SK-N-MC (cell line): ENCODE results near the gene EFHB.
"Not testable (repeated sequence)": the region's sequence is repeated elsewhere in the genome, so short reads cannot be mapped to it uniquely, and the experiment has no call there.

Source experiments
- DNase-seq: peaks from one replicate; pipeline ENCODE4 v3.0.0-alpha.2; 2011; ENCODE audit warnings: low read depth, low spot score
- H3K27ac ChIP-seq: fragments of 200-600 bp; sonication (generic); 2 replicates; pipeline ENCODE4 v1.5.1; 2016; ENCODE audit warnings: mixed run types
- H3K36me3 ChIP-seq: fragments of 200-600 bp; sonication (generic); 2 replicates; pipeline ENCODE4 v1.6.1; 2017; ENCODE audit warnings: antibody characterized with exemption, low read length, mixed read lengths; ENCODE audit not compliant: insufficient read depth
- H3K4me3 ChIP-seq: fragments of 200-600 bp; sonication (generic); 2 replicates; pipeline ENCODE4 v1.5.1; 2016
- H3K9ac ChIP-seq: fragments of 200-600 bp; sonication (generic); 2 replicates; pipeline ENCODE4 v1.8.0; 2017; ENCODE audit warnings: mixed run types, mixed read lengths; ENCODE audit not compliant: insufficient read length
- H3K9me3 ChIP-seq: fragments of 200-600 bp; sonication (generic); 2 replicates; pipeline ENCODE4 v1.6.1; 2017; ENCODE audit warnings: low read depth, mild to moderate bottlenecking, antibody characterized with exemption, low read length, moderate library complexity, mixed read lengths
- EZH2 ChIP-seq: fragments of 200-600 bp; sonication (generic); IDR thresholded peaks from one replicate; pipeline ENCODE4 v1.6.1; 2017; ENCODE audit warnings: antibody characterized with exemption
- FOXP2 ChIP-seq: optimal IDR thresholded peaks from 2 replicates; pipeline ENCODE3; 2011; ENCODE audit warnings: mild to moderate bottlenecking, moderate library complexity; ENCODE audit not compliant: insufficient read depth; ENCODE audit errors: extremely low read length, control extremely low read depth
- POLR2AphosphoS5 ChIP-seq: IDR thresholded peaks from 2 replicates; pipeline ENCODE4 v1.6.1; 2012; ENCODE audit warnings: mild to moderate bottlenecking, low read depth, low read length, borderline replicate concordance

EFHB gene, protein sequence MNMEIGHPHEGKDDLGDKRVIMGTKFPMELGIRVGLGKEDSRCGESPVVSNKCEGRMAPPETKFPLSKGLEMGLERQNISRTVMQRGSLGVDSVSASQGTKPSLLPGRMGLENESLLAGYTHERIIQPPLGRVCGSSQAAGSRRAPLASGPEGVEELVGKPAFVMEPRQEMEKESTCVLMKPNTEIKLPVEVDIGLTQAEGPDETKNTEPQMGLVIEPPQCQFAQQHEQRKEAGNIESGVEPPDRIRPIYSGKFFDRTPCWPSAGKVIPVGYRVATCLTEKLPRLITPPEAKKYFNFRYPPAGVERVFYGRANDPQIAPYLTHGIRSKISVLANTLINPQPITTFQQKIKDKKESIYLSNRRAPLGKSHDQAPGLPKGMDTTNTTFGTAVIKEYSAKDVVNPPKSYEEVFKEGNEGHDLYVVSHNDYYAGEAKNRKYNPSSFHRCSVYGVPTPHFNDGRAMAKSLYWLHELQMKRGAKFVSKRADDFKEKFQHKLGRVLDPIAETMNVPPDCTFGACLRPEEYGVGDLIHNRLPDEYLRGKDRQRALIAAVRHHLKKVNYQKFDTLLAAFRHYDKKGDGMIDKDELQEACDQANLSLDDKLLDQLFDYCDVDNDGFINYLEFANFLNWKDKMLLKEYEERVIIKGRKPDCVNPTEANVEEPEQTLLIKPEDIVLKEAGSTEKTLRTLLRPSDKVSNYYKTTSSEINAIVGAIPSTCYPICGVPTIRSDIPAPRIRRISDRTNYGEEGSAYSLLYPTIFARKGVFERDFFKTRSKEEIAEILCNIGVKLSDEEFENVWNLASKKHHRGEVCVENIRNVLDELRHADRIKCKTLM

DNA sequence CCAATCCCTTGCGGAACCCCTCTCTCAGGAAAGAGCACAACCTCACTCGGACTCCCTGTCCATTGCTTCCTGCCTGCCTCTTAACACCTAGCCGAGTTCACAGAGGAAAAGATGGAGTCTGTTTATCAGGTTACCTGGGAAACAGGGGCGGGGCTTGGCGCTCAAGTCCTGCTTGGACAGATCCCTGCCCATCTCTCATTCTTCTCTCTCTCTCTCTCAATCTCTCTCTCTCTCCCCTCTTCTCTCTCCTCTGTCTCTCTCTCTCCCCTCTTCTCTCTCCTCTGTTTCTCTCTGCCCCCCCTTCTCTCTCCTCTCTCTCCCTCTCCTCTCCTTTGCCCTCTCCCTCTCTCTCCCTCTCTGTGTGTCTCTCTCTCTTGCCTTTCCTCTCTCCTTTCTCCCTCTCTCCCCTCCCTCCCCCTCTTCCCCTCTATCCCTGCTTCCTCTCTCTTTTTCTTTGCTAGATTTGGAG lies at the start of gene EFHB:
TSS of gene EFHB (minus strand) at position 120 of the 469 bp plus-strand sequence. CDS start 199 bp downstream, outside the sequence.
- H3K4me3 ChIP-seq = no peak within 1 kb of the TSS
- no peak within 1 kb of the TSS for H3K9ac ChIP-seq
- no peak within 1 kb of the TSS for H3K27ac ChIP-seq
- H3K9me3 ChIP-seq = no peaks in the 10 kb centered on the region
- DNase-seq = no peak
- TF ChIP-seq EZH2 (no peak), POLR2AphosphoS5 (no peak), FOXP2 (no peak)
- no peaks in the 10 kb centered on the region for H3K36me3 ChIP-seq

DNA sequence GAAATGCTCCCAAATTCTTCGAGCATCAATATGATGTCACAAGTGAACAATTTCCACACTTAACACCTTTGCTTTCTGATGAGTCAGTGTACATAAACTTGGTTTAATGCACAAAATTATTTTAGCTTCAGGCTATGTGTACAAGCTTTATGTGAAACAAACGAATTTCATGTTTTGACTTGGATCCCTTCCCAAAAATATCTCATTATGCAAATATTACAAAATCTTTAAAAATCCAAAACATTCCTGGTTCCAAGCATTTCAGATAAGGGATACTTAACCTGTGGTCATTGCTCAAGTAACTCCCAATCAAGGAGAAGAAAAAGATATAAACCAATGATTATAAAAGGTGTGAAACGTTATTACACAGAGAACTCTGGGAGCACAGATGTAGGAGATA lies 38.0 kb upstream of the EFHB start:
- Histone ChIP-seq H3K9ac (no peak overlapping the region), H3K4me3 (no peak overlapping the region), H3K9me3 (no peaks in the 10 kb centered on the region), H3K27ac (no peak overlapping the region), H3K36me3 (peaks cover 8% of the 10 kb centered on the region; the same call in 1 of the 2 replicates)
- TF ChIP-seq POLR2AphosphoS5 (no peak), FOXP2 (no peak), EZH2 (no peak)
- no peak for DNase-seq

DNA sequence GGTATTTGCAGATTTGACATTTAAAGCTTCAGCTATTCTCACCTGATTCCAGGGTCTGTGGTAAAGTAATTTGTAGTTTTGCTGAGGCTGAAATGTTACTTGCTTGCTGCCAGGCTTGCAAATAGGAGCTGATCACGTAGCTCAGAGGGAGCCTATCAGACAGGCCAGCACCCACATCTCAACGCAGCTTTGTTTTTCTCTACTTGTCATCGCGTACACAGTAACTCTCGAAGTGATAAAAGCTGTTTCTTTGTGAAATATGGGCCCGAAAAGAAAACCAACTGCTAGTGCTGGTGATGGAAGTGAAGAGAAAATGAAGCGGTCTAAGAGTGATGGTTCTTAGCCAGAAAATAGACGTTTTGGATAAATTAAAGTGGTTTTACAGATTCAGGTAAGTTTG lies 36.3 kb upstream of the EFHB start:
- Histone ChIP-seq H3K4me3 (no peak overlapping the region), H3K27ac (no peak overlapping the region), H3K36me3 (peaks cover 2% of the 10 kb centered on the region; the same call in 1 of the 2 replicates), H3K9me3 (no peaks in the 10 kb centered on the region), H3K9ac (no peak overlapping the region)
- no peak for DNase-seq
- TF ChIP-seq FOXP2 = no peak
- TF ChIP-seq POLR2AphosphoS5 = no peak
- TF ChIP-seq EZH2 = no peak

DNA sequence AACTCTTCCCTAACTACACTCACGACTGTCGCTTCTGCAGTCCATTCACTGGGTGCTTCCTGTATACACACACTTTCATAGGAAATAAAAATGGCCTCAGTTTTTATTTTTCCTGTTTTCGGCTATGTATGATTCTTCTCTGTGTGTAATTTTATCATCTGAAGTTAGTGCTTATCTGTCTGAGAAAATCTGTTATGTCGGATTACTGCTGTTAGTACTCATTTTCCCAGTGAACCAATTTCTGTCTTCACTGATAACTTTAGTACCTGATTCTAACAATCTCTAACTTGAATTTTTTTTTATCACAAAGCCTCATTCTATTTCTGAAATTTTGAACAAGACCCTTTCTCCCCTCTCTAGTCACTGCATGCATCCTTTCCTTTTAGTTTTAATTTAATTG lies 33.8 kb upstream of the EFHB start:
- Histone ChIP-seq H3K9ac (no peak overlapping the region), H3K4me3 (no peak overlapping the region), H3K9me3 (no peaks in the 10 kb centered on the region), H3K27ac (no peak overlapping the region), H3K36me3 (no peaks in the 10 kb centered on the region)
- DNase-seq = no peak
- no peak for TF ChIP-seq POLR2AphosphoS5
- no peak for TF ChIP-seq FOXP2
- no peak for TF ChIP-seq EZH2

DNA sequence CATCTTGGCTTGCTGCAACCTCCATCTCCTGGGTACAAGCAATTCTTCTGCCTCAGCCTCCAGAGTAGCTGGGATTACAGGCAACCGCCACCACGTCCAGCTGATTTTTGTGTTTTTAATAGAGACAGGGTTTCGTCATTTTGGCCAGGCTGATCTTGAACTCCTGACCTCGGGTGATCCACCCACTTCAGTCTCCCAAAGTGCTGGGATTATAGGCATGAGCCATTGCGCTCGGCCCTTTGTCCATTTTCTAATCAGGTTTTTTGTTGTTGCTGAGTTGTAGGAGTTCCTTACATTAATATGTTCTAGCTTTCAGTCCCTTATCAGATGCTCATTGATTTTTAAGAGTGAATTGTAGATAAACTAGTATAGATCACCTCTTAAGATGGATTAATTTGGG lies 33.2 kb upstream of the EFHB start:
- Histone ChIP-seq H3K27ac (no peak overlapping the region), H3K9me3 (no peaks in the 10 kb centered on the region), H3K9ac (no peak overlapping the region), H3K4me3 (no peak overlapping the region), H3K36me3 (no peaks in the 10 kb centered on the region)
- DNase-seq = no peak
- TF ChIP-seq EZH2 (no peak), FOXP2 (no peak), POLR2AphosphoS5 (no peak)

DNA sequence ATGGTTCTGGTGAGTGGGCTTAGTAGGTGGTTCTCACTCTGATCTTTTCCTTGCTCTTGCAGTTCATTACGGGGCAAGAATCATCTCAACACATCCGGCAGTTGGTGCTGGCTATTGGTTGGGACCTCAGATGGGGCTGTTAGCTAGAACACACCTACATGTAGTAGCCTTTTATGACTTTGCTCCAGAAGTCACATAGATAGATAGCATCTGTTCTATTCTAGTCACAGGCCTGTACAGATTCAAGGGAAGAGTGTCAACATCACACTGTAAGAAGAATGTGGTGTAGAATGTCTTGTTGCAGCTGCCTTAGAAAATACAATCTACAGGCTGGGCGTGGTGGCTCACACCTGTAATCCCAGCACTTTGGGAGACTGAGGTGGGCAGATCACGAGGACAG lies 27.9 kb upstream of the EFHB start:
- no peaks in the 10 kb centered on the region for H3K9me3 ChIP-seq
- DNase-seq = no peak
- no peak for TF ChIP-seq EZH2
- no peak for TF ChIP-seq POLR2AphosphoS5
- H3K27ac ChIP-seq = no peak overlapping the region
- H3K36me3 ChIP-seq = no peaks in the 10 kb centered on the region
- H3K9ac ChIP-seq = no peak overlapping the region
- H3K4me3 ChIP-seq = no peak overlapping the region

DNA sequence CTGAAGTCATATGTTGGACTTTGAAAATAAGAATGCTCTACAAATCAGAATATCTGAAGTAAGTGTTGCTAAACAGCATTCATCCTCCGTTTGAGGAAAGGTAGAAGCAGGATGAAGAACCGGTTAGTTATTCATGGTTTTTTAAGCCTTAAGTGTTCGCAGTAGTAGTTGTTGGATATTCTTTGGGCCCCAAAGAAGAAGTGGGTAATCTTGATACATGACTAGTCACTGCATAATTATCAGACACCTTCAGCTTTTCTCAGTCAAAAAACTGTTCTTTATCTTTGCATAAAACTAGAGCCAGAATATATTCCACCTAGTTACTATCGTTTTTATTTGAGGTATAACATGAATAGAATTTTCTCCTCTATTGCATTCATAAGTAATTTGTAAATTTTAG lies 26.7 kb upstream of the EFHB start:
- TF ChIP-seq EZH2 (no peak), POLR2AphosphoS5 (no peak), FOXP2 (no peak)
- H3K9me3 ChIP-seq = no peaks in the 10 kb centered on the region
- H3K27ac ChIP-seq = no peak overlapping the region
- H3K4me3 ChIP-seq = no peak overlapping the region
- no peaks in the 10 kb centered on the region for H3K36me3 ChIP-seq
- H3K9ac ChIP-seq = no peak overlapping the region
- no peak for DNase-seq

DNA sequence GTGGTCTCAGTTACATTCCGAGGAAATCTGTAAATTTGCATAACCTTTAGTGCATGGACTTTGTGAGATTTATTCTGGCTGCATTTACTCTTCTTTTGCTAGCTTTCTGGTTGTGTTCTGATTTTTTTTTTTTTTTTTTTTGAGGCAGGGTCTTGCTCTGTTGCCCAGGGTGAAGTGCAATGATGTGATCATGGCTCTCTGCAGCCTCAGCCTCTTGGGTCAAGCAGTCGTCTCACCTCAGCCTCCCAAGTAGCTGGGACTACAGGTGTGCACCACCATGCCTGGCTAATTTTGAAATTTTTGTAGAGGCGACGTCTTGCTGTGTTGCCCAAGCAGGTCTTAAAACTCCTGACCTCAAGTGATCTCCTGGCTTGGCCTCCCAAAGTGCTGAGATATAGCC lies 25.5 kb upstream of the EFHB start:
- Histone ChIP-seq H3K9ac (no peak overlapping the region), H3K36me3 (no peaks in the 10 kb centered on the region; the same call in 1 of the 2 replicates), H3K9me3 (no peaks in the 10 kb centered on the region), H3K27ac (no peak overlapping the region), H3K4me3 (no peak overlapping the region)
- no peak for DNase-seq
- TF ChIP-seq EZH2 = no peak
- no peak for TF ChIP-seq FOXP2
- no peak for TF ChIP-seq POLR2AphosphoS5

DNA sequence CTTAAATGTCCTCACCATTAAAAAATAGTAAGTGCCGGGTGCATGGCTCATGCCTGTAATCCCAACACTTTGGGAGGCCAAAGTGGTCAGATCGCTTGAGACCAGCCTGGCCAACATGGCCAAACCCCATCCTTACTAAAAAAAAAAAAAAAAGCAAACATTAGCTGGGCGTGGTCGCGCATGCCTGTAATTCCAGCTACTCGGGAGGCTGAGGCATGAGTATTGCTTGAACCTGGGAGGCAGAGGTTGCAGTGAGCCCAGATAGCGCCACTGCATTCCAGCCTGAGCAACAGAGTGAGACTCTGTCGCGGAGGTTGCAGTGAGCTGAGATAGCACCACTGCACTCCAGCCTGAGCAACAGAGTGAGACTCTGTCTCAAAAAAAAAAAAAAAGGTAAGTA lies 23.3 kb upstream of the EFHB start:
- H3K4me3 ChIP-seq, H3K36me3 ChIP-seq, H3K9me3 ChIP-seq, DNase-seq, H3K27ac ChIP-seq, H3K9ac ChIP-seq: not testable (repeated sequence)
